NCI-H510A treated with DMSO at 0.1 percent for 48 hours (cell line): ENCODE measurements around the gene MAP2K7.

Experiments
- DNase-seq: peaks from one replicate; lab custom pipeline; 2025; lab: John Stamatoyannopoulos, UW

The MAP2K7 gene

GRCh38 chr19:7867092-7867844 is 36.4 kb upstream of the MAP2K7 start:
- DNase-seq = no peak

DNA sequence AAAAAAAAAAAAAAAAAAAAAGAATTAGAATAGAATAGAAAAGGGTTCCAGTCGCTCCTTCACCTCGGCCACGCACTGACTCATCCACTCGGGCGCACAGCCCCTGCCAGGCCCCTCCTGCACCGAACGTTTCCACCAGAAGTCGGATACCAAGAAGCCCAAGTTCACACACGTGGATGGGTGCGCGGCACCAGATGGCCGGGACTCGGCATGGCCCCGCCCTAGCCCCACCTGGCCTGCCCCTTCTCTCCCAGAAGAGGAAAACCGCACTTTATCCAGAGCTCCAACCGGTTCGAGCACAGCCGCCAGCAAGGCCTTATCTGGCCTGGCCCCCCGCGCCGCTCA is 35.4 kb upstream of the MAP2K7 start:
- DNase-seq = no peak

- no peak for DNase-seq
These were observed 34.8 kb upstream of the MAP2K7 start for GRCh38 chr19:7868671-7869452.

GRCh38 chr19:7869453-7869909 is 34.2 kb upstream of the MAP2K7 start:
- DNase-seq = no peak

DNA sequence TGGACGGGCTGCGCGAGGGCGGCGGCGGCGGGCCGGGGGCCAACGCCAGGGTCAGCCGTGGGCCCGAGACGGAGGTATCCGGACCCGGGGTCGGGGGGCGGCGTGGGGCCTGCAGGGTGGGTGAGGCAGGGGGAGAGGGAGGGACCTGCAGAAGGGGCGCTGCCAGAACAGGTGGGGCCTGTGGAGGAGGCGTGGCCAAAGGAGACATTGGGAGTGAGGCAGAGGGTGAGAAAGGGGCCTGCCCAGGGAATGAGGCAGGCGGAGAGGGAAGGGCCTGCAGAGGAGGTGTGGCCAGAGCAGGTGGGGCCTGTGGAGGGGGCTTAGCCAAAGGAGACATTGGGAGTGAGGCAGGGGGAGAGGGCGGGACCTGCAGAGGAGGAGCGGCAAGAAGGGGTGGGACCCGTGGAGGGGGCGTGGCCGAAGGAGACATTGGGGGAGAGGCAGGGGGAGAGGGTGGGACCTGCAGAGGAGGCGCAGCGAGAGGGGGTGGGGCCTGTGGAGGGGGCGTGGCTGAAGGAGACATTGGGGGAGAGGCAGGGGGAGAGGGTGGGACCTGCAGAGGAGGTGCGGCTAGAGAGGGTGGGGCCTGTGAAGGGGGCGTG is 33.7 kb upstream of the MAP2K7 start:
- no peak for DNase-seq

GRCh38 chr19:7870571-7871436 is 32.9 kb upstream of the MAP2K7 start:
- DNase-seq = no peak

DNA sequence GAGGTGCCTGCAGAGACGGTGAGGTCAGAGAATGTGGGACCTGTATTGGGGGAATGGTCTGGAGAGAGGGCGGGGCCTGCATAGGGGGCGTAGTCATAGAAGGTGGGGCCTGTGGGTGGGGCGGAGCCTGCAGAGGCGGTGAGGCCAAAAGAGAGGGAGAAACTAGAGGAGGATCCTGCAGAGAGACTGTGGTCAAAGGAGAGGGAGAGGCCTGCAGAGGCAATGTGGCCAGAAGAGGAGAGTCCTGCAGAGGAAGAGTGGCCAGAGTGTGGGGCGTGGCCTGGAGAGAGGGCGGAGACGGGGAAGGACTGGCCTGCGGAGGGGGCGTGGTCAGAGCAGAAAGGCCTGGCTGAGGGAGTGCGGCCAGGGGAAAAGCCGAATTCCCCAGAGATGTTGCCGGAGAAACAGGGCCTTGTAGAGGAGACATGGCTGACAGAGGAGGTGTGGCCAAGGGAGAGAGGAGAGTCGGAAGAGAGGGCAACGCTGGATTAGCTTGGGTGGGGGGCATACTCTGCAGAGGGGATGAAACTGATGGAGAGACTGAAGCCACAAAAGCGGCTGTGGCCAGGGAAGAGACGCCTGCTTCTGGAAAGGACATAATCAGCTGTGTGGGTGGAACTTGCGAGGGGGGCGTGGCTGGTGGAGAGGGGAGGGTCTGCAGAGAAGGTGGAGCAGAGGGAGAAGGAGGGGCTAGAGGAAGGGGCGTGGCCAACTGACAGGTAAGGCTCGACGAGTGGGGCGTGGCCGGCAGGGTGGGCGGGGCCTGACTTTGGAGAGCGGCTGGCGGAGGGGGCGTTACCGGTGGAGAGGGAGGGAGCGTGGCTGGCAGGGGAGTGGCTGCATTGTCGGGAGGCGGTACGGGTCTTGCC is 32.0 kb upstream of the MAP2K7 start:
- no peak for DNase-seq

GRCh38 chr19:7872306-7873204 is 31.1 kb upstream of the MAP2K7 start:
- no peak for DNase-seq

GRCh38 chr19:7873304-7874075 is 30.2 kb upstream of the MAP2K7 start:
- no peak for DNase-seq

DNA sequence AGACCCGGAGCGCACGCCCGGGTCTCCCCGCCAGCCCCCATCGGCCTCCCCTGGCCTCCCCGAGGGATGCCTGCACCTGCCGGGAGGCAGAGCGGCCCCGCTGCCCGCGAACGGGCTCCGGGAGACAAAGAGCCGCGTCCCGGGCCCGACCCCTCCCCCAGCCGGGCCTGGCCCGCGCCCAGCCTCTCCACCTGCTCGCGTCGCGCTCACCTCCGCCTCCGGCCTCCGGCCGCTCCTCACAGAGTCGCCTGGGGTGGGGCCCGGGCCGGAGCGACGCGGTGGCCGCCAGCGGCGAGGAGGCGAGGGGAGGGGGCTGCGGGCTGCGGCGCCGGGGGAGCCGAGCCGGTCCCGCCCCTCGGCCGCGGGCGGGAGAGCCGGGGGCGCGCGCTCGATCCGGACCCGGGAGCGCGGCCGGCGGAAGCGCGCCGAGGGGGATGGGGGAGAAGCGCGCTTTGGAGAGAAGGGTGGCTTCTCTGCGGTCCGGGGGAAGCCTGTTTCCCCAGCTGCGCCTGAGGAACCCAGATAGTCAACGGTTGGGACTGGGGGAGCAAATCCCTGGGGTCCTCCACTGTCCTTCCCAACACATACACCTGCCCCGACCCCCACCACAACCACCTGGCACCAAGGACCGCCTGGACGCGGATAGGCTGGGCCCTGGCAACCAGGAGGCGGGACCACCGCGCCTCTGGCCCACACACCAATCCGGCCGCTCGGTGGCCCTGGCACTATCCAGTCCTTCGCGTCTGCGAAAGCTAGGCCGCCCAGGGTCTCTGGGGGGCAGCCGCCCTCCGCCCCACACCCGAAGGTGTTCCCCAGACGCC is 29.4 kb upstream of the MAP2K7 start, which contains the start of gene PRR36:
PRR36 (minus strand) TSS at position 315 of the 821 bp plus-strand sequence. CDS start 701 bp downstream, outside the sequence.
- DNase-seq = peak; percentile 90

- no peak for DNase-seq
These were observed 28.8 kb upstream of the MAP2K7 start for GRCh38 chr19:7874897-7875273.

- no peak for DNase-seq
These were observed 26.3 kb upstream of the MAP2K7 start for GRCh38 chr19:7877249-7877836.

DNA sequence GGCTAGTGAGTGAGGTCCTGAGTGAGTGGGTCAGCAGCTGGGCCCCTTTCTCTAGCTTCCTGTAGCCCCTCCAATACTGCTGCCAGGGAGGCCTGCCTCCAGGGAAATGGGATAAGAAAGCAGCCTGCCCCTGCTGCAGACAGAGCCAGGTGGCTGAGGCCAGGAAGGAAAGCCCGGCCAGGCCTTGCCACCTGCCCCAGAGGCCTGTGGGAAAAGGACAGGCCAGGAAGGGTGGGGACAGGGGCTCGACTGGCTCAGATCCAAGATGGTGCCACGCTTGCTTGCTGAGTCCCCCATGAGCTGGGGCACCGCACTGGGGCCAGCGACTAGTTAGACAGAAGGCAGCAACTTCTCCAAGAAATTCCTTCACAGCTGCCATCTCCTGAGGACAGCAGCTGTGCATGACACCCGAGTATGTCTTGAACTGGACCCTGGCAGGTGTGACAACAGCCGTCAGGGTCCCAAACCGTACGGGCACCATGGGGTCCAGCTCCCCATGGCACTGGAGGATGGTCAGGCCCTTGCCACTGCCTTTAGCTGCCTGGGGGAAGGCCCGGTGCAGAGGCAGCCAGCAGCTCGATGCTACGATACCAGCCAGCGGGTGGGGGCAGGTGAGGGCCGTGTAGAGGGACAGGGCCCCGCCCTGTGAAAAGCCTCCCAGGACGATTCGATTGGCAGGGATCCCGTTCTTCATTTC is 24.4 kb upstream of the MAP2K7 start:
- DNase-seq = no peak

GRCh38 chr19:7879836-7880235 is 23.8 kb upstream of the MAP2K7 start:
- no peak for DNase-seq

DNA sequence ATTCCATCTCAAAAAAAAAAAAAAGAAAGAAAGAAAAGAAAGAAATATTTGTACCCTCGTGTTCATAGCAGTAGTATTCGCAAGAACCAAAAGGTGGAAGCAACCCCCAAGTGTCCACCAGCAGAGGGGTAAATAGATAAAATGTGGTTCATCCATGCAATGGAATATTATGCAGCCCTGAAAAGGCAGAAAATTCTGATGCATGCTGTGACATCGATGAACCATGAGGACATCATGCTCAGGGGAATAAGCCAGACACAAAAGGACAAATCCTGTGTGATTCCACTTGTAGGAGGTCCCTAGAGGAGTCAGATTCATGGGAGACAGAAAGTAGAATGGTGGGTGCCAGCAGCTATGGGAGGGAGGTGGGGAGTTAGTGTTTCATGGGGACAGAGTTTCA is 21.8 kb upstream of the MAP2K7 start:
- DNase-seq = no peak

- DNase-seq = peak; percentile 49
These were observed 20.6 kb upstream of the MAP2K7 start for GRCh38 chr19:7883105-7883504.
